HL-60/S4 treated with phorbol 12-myristate 13-acetate at 8.2 ng/mL for 4 days and 3 days (cell line): Measurements from ENCODE around the gene DCBLD1.

Experiments
- in situ Hi-C: fragments of 300-500 bp; cut with MboI; formaldehyde crosslinking; loops from 2 replicates; pipeline ENCODE4 v1.15.0; 2022; ENCODE audit warnings: low sequenced_read_pairs

Gene DCBLD1

GRCh38 chr6:117525607-117526006 lies 43.1 kb downstream of the DCBLD1 start:
- in situ Hi-C loops = no loop called here

GRCh38 chr6:117530467-117531242 lies 48.2 kb downstream of the DCBLD1 start:
- in situ Hi-C loops = no loop called here

- in situ Hi-C loops = no loop called here
Measured at GRCh38 chr6:117531346-117531745, 48.9 kb downstream of the DCBLD1 start.

- in situ Hi-C loops = no loop called here
Measured at GRCh38 chr6:117531809-117532725, 49.6 kb downstream of the DCBLD1 start.

- in situ Hi-C loops = no loop called here
Measured at GRCh38 chr6:117533775-117534174, 51.3 kb downstream of the DCBLD1 start.

GRCh38 chr6:117534974-117535373 lies 52.5 kb downstream of the DCBLD1 start:
- in situ Hi-C loops = no loop called here

- in situ Hi-C loops = no loop called here
Measured at GRCh38 chr6:117536317-117536716, 53.8 kb downstream of the DCBLD1 start.

GRCh38 chr6:117538615-117539014 lies 56.1 kb downstream of the DCBLD1 start:
- in situ Hi-C loops = no loop called here

- in situ Hi-C loops = no loop called here
Measured at GRCh38 chr6:117540670-117541069, 58.2 kb downstream of the DCBLD1 start.

- in situ Hi-C loops = no loop called here
Measured at GRCh38 chr6:117542493-117542892, 60.0 kb downstream of the DCBLD1 start.

GRCh38 chr6:117544716-117545115 lies 62.2 kb downstream of the DCBLD1 start:
- in situ Hi-C loops = no loop called here

GRCh38 chr6:117545161-117545595 lies 62.7 kb downstream of the DCBLD1 start:
- in situ Hi-C loops = no loop called here

GRCh38 chr6:117546674-117547073 lies 64.2 kb downstream of the DCBLD1 start:
- in situ Hi-C loops = no loop called here

GRCh38 chr6:117547688-117548621 lies 65.5 kb downstream of the DCBLD1 start:
- in situ Hi-C loops = no loop called here

- in situ Hi-C loops = no loop called here
Measured at GRCh38 chr6:117548797-117549301, 66.4 kb downstream of the DCBLD1 start.

- in situ Hi-C loops = no loop called here
Measured at GRCh38 chr6:117549611-117550010, 67.1 kb downstream of the DCBLD1 start.

- in situ Hi-C loops = no loop called here
Measured at GRCh38 chr6:117550078-117550600, 67.7 kb downstream of the DCBLD1 start.

- in situ Hi-C loops = no loop called here
Measured at GRCh38 chr6:117550618-117551242, 68.3 kb downstream of the DCBLD1 start.

GRCh38 chr6:117552618-117553017 lies 70.1 kb downstream of the DCBLD1 start:
- in situ Hi-C loops = no loop called here

GRCh38 chr6:117553142-117553541 lies 70.7 kb downstream of the DCBLD1 start:
- in situ Hi-C loops = no loop called here
